Measurements from ENCODE around the gene TERB2. TPM values are rescaled to one million over a fixed set of nuclear protein-coding genes. Genes with fewer than 3 reads are reported as not detected.

TERB2 gene
- total and polyA plus RNA-seq, 8 donors = not detected

DNA sequence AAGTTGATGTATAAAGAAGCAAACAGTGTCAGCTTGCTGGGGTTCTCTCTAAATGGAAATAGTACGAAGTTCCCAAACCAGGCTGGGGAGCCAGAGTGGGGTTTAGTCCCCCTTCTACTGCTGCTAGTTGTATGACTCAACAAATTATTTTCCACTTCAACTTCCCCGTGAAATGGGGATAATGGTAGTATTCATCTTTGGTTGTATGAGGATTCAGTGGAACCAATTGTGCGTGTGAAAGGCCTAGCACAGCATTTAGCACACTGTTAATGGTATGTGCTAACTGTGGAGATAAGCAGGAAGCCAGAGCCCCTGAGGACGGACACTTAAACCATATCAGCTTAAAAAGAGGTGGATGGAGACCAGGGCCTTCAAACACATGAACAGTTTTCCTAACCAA is 70.7 kb downstream of the TERB2 start:
- intact Hi-C loops (cut with DNase I) = no loop called here
- H3K4me1 ChIP-seq = peaks cover 6 to 16% of the 10 kb centered on the region in 2 donors
- TF ChIP-seq, protein P1, sequence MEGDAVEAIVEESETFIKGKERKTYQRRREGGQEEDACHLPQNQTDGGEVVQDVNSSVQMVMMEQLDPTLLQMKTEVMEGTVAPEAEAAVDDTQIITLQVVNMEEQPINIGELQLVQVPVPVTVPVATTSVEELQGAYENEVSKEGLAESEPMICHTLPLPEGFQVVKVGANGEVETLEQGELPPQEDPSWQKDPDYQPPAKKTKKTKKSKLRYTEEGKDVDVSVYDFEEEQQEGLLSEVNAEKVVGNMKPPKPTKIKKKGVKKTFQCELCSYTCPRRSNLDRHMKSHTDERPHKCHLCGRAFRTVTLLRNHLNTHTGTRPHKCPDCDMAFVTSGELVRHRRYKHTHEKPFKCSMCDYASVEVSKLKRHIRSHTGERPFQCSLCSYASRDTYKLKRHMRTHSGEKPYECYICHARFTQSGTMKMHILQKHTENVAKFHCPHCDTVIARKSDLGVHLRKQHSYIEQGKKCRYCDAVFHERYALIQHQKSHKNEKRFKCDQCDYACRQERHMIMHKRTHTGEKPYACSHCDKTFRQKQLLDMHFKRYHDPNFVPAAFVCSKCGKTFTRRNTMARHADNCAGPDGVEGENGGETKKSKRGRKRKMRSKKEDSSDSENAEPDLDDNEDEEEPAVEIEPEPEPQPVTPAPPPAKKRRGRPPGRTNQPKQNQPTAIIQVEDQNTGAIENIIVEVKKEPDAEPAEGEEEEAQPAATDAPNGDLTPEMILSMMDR (IDR thresholded peaks at IDR 0.05) = no peak

More for the DNA sequence above, 70.7 kb downstream of the TERB2 start:
- Histone ChIP-seq H3K4me3 (no peak overlapping the region), H3K27ac (no peak overlapping the region), H3K36me3 (no peaks in the 10 kb centered on the region), H3K27me3 (no peaks in the 10 kb centered on the region), H3K9me3 (no peaks in the 10 kb centered on the region)
- ATAC-seq (no peak), DNase-seq (no peak)

Other genes with a start within 250 kb of the TERB2 start
- 1 to 10 TPM; 1.7 to 3.8 TPM for gene PATL2, start 245.4 kb upstream of the TERB2 start, total RNA-seq
- 1 to 10 TPM in 5 of 6 donors, under 1 TPM in 1; 0.88 to 1.5 (median 1.1) TPM for gene PATL2, start 245.4 kb upstream of the TERB2 start, polyA plus RNA-seq (ENCODE audit: insufficient read length in 6 of 6)
- 1,000 to 10,000 TPM; 4,127 to 5,072 TPM for gene B2M, start 245.2 kb upstream of the TERB2 start, total RNA-seq
- gene B2M, start 245.2 kb upstream of the TERB2 start, polyA plus RNA-seq (ENCODE audit: insufficient read length in 6 of 6) = 1,000 to 10,000 TPM; 1,154 to 1,667 (median 1,413) TPM
- gene TRIM69, start 220.2 kb upstream of the TERB2 start, total RNA-seq = 10 to 100 TPM; 26.6 to 30.8 TPM
- gene TRIM69, start 220.2 kb upstream of the TERB2 start, polyA plus RNA-seq (ENCODE audit: insufficient read length in 6 of 6) = 10 to 100 TPM; 15.5 to 24.5 (median 22.2) TPM
- gene SORD, start 66.5 kb downstream of the TERB2 start, total RNA-seq = 10 to 100 TPM; 13.8 to 16.7 TPM
- gene SORD, start 66.5 kb downstream of the TERB2 start, polyA plus RNA-seq (ENCODE audit: insufficient read length in 6 of 6) = 10 to 100 TPM; 27.3 to 34.9 (median 31.6) TPM
- 1 to 10 TPM; 2.0 to 2.7 TPM for gene DUOX2, start 157.5 kb downstream of the TERB2 start, total RNA-seq
- gene DUOX2, start 157.5 kb downstream of the TERB2 start, polyA plus RNA-seq (ENCODE audit: insufficient read length in 6 of 6) = under 1 TPM; 0.29 to 0.64 (median 0.33) TPM
- gene DUOXA2, start 157.6 kb downstream of the TERB2 start, total RNA-seq = not detected
- gene DUOXA2, start 157.6 kb downstream of the TERB2 start, polyA plus RNA-seq (ENCODE audit: insufficient read length in 6 of 6) = under 1 TPM in 5 of 6 donors, not detected in 1; 0.11 to 0.25 (median 0.18) TPM
- gene DUOXA1, start 173.2 kb downstream of the TERB2 start, total RNA-seq = 100 to 1,000 TPM in 1 of 2 donors, 10 to 100 TPM in 1; 96.7 to 135 TPM
- 1 to 10 TPM in 4 of 6 donors, under 1 TPM in 2; 0.52 to 1.8 (median 1.0) TPM for gene DUOXA1, start 173.2 kb downstream of the TERB2 start, polyA plus RNA-seq (ENCODE audit: insufficient read length in 6 of 6)
- 100 to 1,000 TPM; 198 to 265 TPM for gene DUOX1, start 173.3 kb downstream of the TERB2 start, total RNA-seq
- gene DUOX1, start 173.3 kb downstream of the TERB2 start, polyA plus RNA-seq (ENCODE audit: insufficient read length in 6 of 6) = 10 to 100 TPM in 1 of 6 donors, 1 to 10 TPM in 5; 6.4 to 11.5 (median 7.6) TPM
- gene SHF, start 231.3 kb downstream of the TERB2 start, total RNA-seq = 1 to 10 TPM; 5.5 to 7.7 TPM
- 10 to 100 TPM; 35.7 to 44.9 (median 39.8) TPM for gene SHF, start 231.3 kb downstream of the TERB2 start, polyA plus RNA-seq (ENCODE audit: insufficient read length in 6 of 6)

Data from left lung (tissue), 10 donors.